GM21717 (cell line): ENCODE results near the gene ADGRB2.

Experiments
- ATAC-seq: cut with Tn5 transposase; IDR thresholded peaks from one replicate; pipeline ENCODE4 v1.9.1; 2021; ENCODE audit warnings: mild to moderate bottlenecking, moderate library complexity; ENCODE audit not compliant: unreplicated experiment

The ADGRB2 gene

DNA sequence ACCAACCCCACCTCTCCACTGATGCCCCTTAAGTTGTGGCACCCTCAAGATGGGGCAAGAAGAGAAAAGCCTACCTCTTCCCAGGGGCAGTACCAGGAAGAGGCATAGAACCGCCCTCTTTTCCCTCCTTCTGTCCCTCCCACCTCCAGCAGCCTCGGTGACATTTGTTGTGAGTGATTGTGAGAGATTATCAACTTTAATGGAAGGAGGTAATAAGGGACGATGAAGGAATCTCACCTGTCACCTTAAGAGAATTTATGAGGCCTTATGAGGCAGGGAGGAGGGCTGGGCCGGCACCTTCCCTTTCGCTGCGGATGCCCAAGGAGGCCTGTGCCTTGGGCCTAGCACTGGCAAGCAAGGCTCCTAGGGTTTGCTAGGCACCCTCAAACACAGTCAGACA, 1.4 kb upstream of the ADGRB2 start:
- no peak for ATAC-seq

DNA sequence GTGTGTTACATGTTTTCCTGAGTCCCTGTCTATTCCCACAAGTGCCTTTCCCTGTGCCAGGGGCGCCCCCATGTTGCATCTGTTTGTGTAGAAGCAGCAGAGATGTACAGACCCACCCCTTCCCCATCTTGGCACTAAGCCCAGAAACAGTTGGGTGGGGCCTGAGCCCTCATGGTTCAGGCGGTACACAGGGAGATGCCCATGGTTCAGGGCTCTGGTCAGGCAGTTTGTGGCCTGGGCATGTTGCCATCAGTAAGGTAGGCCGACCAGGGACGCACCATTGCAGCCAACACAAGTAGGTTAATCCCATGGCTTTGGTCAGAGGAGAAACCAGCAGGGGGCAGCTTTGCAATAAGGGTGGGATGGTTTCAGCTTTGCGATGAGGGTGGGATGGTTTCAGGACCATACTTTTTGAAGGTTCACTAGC, 914 bp upstream of the ADGRB2 start:
- no peak for ATAC-seq

- no peak for ATAC-seq
These were observed 349 bp downstream of the ADGRB2 start for GRCh38 chr1:31763671-31764311.

- ATAC-seq = no peak
These were observed 1.1 kb downstream of the ADGRB2 start for GRCh38 chr1:31762726-31763670.

GRCh38 chr1:31762323-31762722, 1.8 kb downstream of the ADGRB2 start:
- ATAC-seq = no peak

DNA sequence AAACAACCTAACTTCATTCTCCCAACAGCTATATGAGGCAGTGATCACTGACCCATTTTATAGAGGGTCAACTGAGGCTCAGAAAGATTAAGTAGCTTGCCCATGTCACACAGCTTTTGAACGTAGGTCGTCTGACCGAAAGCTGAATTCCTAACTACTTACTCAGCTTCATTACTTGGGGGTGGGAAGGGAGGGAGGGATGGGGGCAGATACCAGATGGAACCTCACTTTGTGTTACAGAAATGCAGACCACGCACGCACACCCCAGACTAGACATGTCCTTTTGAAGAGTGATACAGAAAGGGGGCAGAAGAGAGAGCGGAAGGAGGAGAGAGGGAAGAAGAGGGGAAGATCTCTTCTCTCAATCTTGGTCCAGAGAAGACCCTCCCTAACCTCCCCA, 2.3 kb downstream of the ADGRB2 start:
- no peak for ATAC-seq

- ATAC-seq = no peak
These were observed 3.4 kb downstream of the ADGRB2 start for GRCh38 chr1:31760471-31761470.

DNA sequence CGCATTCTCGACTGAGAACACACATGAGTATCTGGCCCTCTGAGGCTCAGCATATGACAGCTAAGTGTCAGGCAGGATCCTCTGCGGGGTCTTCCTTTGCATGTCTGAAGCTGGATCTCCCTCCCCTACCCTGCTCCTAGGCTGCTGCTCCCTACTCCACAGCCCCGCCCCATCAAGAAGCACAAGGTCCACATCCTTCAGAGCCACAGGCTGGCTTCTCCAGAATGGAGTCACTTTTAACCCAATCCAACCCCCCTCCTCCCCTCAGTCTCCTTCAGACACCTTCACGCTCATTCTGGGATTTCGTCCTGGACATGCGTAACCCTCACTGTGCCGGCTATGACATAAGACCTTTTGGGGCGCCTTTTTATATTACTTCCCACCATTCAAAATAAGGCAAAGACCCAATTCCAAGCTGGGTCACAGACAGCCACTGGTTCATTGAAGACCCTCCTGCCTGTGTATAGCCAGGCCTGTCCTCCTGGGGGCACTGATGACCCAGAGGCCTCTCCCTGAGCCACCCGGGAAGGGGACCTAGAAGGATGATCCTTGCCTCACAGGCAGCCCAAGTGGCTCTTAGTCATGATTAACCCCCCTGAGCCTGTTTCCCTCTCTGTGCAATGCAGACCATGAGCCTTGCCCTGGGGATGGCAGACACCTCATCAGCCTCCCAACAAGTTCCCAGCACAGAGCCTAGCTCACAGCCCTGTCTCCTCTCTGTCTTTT, 4.7 kb downstream of the ADGRB2 start:
- ATAC-seq = no peak

GRCh38 chr1:31758823-31759222, 5.3 kb downstream of the ADGRB2 start:
- no peak for ATAC-seq

DNA sequence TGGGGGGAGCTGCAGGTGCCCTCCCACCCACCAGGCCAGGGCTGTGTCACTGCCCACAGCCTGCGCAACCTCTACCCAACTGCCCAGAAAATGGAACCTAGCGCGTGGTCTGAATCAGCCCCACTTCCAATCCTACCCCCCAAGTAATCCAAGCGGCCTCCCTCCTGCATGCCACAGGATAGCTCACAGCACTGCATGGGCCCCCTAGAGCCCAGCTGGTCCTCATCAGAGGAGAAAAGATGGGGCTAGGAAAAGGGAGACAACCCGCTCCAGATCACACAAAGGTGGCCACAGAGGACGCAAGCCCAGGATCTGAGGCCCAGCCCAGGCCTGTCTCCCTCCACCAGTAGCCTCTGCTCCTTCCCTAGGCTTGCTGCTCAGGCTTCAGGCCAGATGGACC, 6.2 kb downstream of the ADGRB2 start:
- no peak for ATAC-seq

GRCh38 chr1:31757204-31757679, 6.9 kb downstream of the ADGRB2 start:
- no peak for ATAC-seq

- ATAC-seq = no peak
These were observed 7.6 kb downstream of the ADGRB2 start for GRCh38 chr1:31756578-31756977.

DNA sequence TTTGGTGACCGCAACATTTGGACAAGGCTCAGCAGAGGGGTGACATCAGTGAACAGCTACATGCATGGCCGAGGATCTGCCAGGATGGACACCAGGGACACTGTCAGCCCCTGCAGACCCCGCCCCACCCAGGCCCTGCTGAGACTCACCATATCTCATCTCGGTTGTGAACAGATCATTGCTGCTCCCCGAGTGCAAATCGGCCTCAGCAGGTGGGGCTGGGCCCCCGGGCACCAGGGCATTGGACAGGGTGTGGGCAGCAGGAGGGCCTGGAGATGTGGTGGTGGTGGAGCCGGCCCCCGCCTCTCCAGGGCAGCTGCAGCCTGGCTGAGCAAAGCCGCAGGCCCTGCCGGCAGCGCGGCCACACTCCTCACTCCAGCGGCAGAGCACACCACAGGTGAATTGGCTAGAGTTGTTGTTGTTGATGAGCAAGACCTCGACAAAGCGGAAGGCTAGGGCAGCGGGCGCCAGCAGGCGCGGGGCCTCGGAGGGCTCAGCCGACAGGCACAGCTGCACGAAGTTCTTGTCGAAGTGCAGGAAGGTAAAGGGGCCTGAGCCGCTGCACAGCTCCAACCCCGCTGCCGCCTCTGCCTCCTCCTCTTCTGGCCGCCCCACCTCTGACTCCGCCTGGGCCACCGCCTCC, 8.2 kb downstream of the ADGRB2 start:
- ATAC-seq = no peak

DNA sequence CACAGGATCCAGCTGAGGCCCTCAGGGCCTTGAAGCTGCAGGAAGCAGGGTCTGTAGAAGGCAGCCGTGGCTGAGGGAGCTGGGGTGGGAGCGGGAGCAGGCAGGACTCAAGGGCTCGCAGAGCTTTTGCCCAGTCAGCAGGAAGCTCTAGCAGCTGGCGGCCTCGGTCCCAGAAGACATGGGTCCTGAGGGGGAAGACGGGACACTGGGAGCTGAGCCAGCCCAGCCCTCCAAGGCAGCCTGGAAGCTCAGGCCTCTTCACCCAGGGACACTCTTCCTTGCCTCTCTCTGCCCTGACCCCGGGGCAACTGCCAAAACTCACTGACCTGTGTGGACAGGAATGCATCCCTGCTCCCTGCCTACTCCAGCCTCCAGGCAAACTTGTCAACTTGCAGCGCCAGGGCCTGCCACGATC, 8.9 kb downstream of the ADGRB2 start:
- ATAC-seq = no peak

DNA sequence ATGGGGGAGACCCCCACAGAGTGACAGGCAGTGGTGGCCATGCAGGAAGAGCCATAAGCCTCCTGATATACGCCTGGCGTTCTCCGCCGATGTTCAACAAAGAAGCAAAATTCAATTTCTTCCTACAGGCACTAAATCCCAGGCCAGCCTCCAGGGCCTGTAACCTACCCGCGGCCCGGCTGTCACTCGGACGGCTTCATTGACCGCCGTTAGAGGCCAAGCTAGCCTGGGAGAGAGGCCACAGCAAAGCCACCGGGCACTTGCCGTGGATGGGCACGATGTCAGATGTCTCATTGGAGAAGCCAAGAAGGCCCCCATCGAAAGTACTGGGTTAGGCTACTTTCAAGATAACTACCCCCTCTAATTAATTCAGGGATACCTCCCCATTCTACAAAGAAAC, 9.7 kb downstream of the ADGRB2 start:
- no peak for ATAC-seq

DNA sequence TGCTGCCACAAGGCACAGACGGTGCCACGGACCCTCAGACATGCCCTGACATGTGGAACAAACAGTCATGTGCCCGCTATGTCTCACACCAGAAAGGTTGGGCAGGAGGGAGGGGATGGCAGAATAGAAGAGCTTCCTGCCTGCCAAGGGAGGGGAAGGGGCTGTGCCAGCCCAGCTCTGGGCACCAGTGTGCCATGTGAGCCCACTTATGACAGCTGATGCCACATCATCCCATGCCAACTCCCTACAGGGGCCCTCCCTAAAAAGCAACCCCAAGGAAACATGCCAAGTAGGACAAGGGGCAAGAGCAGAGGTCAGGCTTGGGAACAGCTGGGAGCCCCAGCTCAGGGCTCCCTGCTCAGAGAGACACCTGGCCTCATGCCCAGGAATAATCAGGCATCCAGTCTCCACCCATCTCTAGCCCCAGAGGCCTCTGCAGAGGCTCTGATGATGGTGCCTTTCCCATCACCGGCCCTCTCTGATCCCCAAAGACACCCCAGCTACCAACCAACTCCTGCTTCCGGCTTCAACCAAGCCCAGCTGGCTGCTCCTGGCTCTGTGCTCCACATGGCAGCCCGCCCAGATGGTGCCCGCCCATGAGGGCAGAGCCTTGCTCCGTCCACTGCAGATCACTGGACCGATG, 10.3 kb downstream of the ADGRB2 start:
- no peak for ATAC-seq

GRCh38 chr1:31752952-31753475, 11.1 kb downstream of the ADGRB2 start:
- no peak for ATAC-seq

GRCh38 chr1:31752258-31752657, 11.9 kb downstream of the ADGRB2 start:
- ATAC-seq = no peak

GRCh38 chr1:31751822-31752241, 12.3 kb downstream of the ADGRB2 start:
- no peak for ATAC-seq
